Activated T-helper 2 cell treated with anti-CD3 and anti-CD28 coated beads, Interferon-gamma antibody, Interleukin-2, Interleukin-4, amounts not matched to agents 10 μg/mL and 5 μg/mL and 100 μg/mL, durations not matched to agents 14 hours and 24 hours and 36 hours (primary cell): Measurements from ENCODE around the gene TBX21. TPM values are rescaled to one million over a fixed set of nuclear protein-coding genes. Genes with fewer than 3 reads are reported as not detected.
A peak's percentile ranks its signal among the peaks of the same experiment; 100 is the strongest.

Experiments
- DNase-seq: peaks from one replicate; pipeline ENCODE4 v3.0.0; 2021; ENCODE audit warnings: low spot score
- H3K27ac Mint-ChIP-seq: one replicate; pipeline ENCODE4 v1.8.0; 2021; ENCODE audit warnings: mixed read lengths
- H3K27me3 Mint-ChIP-seq: one replicate; pipeline ENCODE4 v1.8.0; 2021; ENCODE audit warnings: low read depth, mixed read lengths
- H3K36me3 Mint-ChIP-seq: one replicate; pipeline ENCODE4 v1.8.0; 2021; ENCODE audit warnings: low read depth, mixed read lengths
- H3K4me1 Mint-ChIP-seq: one replicate; pipeline ENCODE4 v1.8.0; 2021; ENCODE audit warnings: low read depth, mixed read lengths
- H3K4me3 Mint-ChIP-seq: one replicate; pipeline ENCODE4 v1.8.0; 2021; ENCODE audit warnings: low read depth, mild to moderate bottlenecking, moderate library complexity, mixed read lengths
- H3K9me3 Mint-ChIP-seq: one replicate; pipeline ENCODE4 v1.8.0; 2021; ENCODE audit warnings: mixed read lengths
- intact Hi-C: fragments of 100-400 bp; cut with micrococcal nuclease; formaldehyde crosslinking; loops from one replicate; pipeline ENCODE4 v1.15.1; 2023
- total RNA-seq: library from RNA; stranded (reverse); gene quantifications from 2 replicates; pipeline ENCODE4 v1.2.3, GENCODE V29; 2022

TBX21 gene
- total RNA-seq, 1 donor from 2014 or later, result 40.4 TPM

DNA sequence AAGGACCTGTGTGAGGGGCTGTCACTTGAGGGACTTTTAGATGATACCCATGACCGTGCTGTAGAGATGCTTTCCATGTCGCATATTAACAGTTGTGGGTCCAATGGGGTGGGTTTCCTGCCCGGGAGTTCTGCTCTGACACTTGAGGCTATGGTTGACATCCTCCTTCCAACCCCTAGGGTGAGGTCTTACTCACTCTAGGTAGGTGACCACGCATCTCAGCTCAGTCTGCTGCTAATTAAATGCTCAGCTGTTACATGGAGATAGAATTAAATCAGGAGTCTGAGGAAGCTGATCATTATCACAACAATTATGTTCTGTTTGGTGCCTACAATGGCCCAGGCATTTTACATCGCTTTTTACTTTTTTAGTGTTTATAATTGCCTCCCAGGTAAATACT lies 48.4 kb downstream of the TBX21 start:
- Mint-ChIP-seq H3K9me3 (no peaks in the 10 kb centered on the region), H3K27ac (no peak overlapping the region), H3K27me3 (peaks cover 44% of the 10 kb centered on the region), H3K4me3 (no peak overlapping the region), H3K4me1 (peaks cover 2% of the 10 kb centered on the region), H3K36me3 (no peaks in the 10 kb centered on the region)
- DNase-seq, result no peak
- intact Hi-C loops, result no loop called here

DNA sequence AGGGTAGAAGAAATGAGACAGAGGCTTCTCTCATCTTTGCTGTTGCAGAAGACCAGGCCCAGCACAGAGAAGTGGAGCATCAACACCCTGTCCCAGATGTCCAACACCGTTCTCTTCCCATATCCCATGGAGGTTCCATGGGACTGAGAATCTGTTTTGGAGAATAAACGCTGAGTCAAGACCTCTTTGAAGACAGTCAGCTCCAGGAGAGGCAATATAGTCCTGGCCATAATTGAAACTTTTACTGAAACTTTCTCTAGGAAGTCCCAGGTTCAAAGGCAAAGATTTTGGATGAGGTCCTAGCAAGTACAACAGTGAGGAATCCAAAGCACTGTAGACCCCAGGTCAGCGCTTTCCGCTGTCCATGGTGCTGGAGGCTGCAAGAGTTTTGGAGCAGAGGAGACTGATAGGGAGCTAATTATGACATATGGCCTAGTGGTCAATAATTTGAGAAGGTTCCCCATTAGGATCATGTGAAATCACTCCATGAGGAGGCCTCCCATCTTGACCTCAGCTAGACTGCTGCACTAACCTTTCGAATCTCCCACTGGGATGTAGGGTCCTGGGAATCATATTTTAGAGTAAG lies 52.6 kb downstream of the TBX21 start:
- Mint-ChIP-seq H3K4me3 (no peak overlapping the region), H3K36me3 (no peaks in the 10 kb centered on the region), H3K9me3 (no peaks in the 10 kb centered on the region), H3K4me1 (peaks cover 9% of the 10 kb centered on the region), H3K27ac (no peak overlapping the region), H3K27me3 (peaks cover 51% of the 10 kb centered on the region)
- DNase-seq, result no peak
- intact Hi-C loops, result no loop called here

DNA sequence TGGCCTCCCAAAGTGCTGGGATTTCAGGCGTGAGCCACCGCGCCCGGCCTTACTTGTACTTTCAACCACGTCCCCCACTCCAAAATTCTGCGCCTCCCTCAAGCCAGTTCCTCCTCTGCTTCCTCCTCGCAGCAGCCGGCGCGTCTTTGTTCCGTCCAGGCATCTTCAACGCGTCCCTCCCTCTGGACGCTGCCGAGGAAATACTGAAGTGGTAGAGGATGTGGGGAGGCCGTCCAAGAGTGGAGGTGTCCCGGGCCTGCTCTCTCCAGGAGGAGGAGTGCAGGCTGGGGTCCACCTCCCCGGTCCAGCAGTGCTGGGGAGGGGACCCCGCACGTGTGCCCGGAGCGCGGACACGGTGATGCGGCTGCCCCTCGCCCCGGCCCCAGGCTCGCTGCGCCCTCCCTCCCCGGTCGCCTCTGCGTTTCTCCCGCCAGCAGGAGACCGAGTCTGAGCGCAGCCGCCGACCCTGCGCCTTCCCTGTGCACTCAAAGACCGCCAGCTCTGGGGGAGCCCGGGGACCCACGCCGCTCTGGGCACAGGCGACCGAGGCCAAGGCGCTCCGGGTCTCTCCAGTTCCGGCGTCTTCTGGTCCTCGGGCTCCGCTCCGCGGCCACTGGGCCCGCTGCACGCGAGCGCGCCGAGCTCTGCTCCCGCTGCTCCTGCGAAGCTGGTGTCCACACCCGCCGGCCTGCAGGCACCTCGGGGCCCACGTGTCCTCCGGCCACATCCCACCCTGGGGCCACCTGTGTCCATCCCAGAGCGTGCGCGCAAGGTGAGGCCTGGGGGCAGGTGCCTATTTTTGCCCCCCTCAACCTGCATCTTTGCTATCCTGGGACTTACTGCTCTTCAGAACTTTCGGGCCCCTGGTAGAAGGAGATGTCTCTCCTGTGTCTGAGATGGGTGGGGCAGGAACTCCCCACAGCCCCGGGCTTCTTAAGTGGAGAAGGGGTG lies 56.9 kb downstream of the TBX21 start:
- Mint-ChIP-seq H3K9me3 (no peaks in the 10 kb centered on the region), H3K4me3 (peak overlapping the region; percentile 66), H3K36me3 (no peaks in the 10 kb centered on the region), H3K4me1 (peaks cover 12% of the 10 kb centered on the region), H3K27ac (no peak overlapping the region), H3K27me3 (peaks cover 66% of the 10 kb centered on the region)
- DNase-seq, result peak; percentile 34
- intact Hi-C loops, result loop anchor here (2.0 to 5.0 kb wide), 2 partner anchors 58 to 91 kb away; partner anchors contain the start of gene TBX21

- H3K36me3 Mint-ChIP-seq, result no peaks in the 10 kb centered on the region
- peaks cover 66% of the 10 kb centered on the region for H3K27me3 Mint-ChIP-seq
- H3K27ac Mint-ChIP-seq, result no peak overlapping the region
- no peak overlapping the region for H3K4me3 Mint-ChIP-seq
- DNase-seq, result no peak
- no peaks in the 10 kb centered on the region for H3K9me3 Mint-ChIP-seq
- H3K4me1 Mint-ChIP-seq, result peaks cover 12% of the 10 kb centered on the region
- intact Hi-C loops, result loop anchor here (5.0 kb wide), 1 partner anchor 59 kb away; the partner anchor contains the start of gene TBX21
Observed at GRCh38 chr17:47791025-47791424, 58.0 kb downstream of the TBX21 start.

DNA sequence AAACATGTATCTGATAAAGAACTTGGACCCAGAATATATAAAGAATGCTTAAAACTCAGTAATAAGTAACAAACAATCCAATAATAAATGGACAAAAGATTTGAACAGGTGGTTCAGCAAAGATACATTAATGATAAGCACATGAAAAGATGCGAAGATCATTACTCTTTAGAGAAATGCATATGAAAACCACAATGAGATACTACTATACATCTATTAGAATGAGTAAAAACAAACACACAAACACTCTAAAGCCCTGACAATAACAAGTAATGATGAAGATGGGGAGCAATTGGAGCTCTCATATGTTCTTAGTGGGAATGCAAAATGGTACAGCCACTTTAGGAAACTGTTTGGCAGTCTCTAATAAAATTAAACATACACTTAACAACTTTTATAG lies 59.4 kb downstream of the TBX21 start:
- no peaks in the 10 kb centered on the region for H3K36me3 Mint-ChIP-seq
- intact Hi-C loops, result loop anchor here (5.0 kb wide), 1 partner anchor 60 kb away; the partner anchor contains the start of gene TBX21
- H3K27me3 Mint-ChIP-seq, result peaks cover 64% of the 10 kb centered on the region
- H3K4me3 Mint-ChIP-seq, result no peak overlapping the region
- no peak for DNase-seq
- peaks cover 12% of the 10 kb centered on the region for H3K4me1 Mint-ChIP-seq
- H3K27ac Mint-ChIP-seq, result no peak overlapping the region
- H3K9me3 Mint-ChIP-seq, result no peaks in the 10 kb centered on the region

DNA sequence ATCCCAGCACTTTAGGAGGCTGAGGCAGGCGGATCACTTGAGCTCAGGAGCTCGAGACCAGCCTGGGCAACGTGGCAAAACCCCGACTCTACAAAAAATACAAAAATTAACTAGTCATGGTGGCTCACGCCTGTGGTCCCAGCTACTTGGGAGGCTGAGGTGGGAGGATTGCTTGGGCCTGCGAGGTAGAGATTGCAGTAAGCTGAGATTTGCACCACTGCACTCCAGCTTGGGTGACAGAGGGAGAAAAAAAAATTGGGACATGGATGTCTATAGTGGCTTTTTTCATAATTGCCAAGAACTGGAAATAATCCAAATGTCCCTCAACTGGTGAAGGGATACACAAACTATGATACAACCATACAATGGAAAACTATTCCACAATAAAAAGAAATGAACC lies 59.9 kb downstream of the TBX21 start:
- intact Hi-C loops, result loop anchor here (5.0 kb wide), 1 partner anchor 61 kb away; the partner anchor contains the start of gene TBX21
- DNase-seq, result no peak
- Mint-ChIP-seq H3K4me1 (peaks cover 12% of the 10 kb centered on the region), H3K4me3 (no peak overlapping the region), H3K27me3 (peaks cover 63% of the 10 kb centered on the region), H3K36me3 (no peaks in the 10 kb centered on the region), H3K27ac (no peak overlapping the region), H3K9me3 (no peaks in the 10 kb centered on the region)

Other genes starting within 250 kb of the TBX21 start
- gene NPEPPS, start 202.1 kb upstream of the TBX21 start, total RNA-seq, result 125 and 132 TPM in 2 replicates
- gene KPNB1, start 83.3 kb upstream of the TBX21 start, total RNA-seq, result 687 and 692 TPM in 2 replicates
- 9.8 and 11.3 TPM in 2 replicates for gene TBKBP1, start 39.1 kb upstream of the TBX21 start, total RNA-seq
- gene OSBPL7, start 88.6 kb downstream of the TBX21 start, total RNA-seq, result 19.5 and 20.7 TPM in 2 replicates
- 52.2 and 54.1 TPM in 2 replicates for gene MRPL10, start 98.3 kb downstream of the TBX21 start, total RNA-seq
- 0.64 and 0.92 TPM in 2 replicates for gene LRRC46, start 98.4 kb downstream of the TBX21 start, total RNA-seq
- 23.5 and 27.5 TPM in 2 replicates for gene SCRN2, start 108.0 kb downstream of the TBX21 start, total RNA-seq
- gene SP6, start 117.9 kb downstream of the TBX21 start, total RNA-seq, result 0.09 and 0.14 TPM in 2 replicates
- gene SP2, start 163.0 kb downstream of the TBX21 start, total RNA-seq, result 16.5 and 19.7 TPM in 2 replicates
- gene PNPO, start 208.3 kb downstream of the TBX21 start, total RNA-seq, result 41.0 and 45.9 TPM in 2 replicates
- gene PRR15L, start 224.6 kb downstream of the TBX21 start, total RNA-seq, result not detected in 2 replicates
- gene CDK5RAP3, start 237.9 kb downstream of the TBX21 start, total RNA-seq, result 192 and 199 TPM in 2 replicates